ENCODE measurements around the gene MBD5.

- no peak for TF ChIP-seq CTCF (IDR thresholded peaks at IDR 0.05)
- TF ChIP-seq POLR2AphosphoS5 (IDR thresholded peaks at IDR 0.05), result no peak
- TF ChIP-seq POLR2A (IDR thresholded peaks at IDR 0.05), result no peak
- TF ChIP-seq EP300 (IDR thresholded peaks at IDR 0.05), result no peak
These were observed 438.5 kb downstream of the MBD5 start for GRCh38 chr2:148459377-148459778.
